Omental fat pad (tissue), 4 donors: Measurements from ENCODE around the gene CENPX. TPM values are rescaled to one million over a fixed set of nuclear protein-coding genes. Genes with fewer than 3 reads are reported as not detected.
A peak's percentile ranks its signal among the peaks of the same experiment; 100 is the strongest.

Source experiments
- ATAC-seq: fragments of 150-250 bp; one replicate; pipeline ENCODE4 v1.9.1; 2016; ENCODE audit warnings: mild to moderate bottlenecking, moderate library complexity; ENCODE audit not compliant: low FRiP score
- DNase-seq: peaks from one replicate; pipeline ENCODE4 v3.0.0-alpha.2; 2019; ENCODE audit warnings: low spot score
- CTCF ChIP-seq, 3 donors: fragments of 450-650 bp; IDR thresholded peaks; one replicate each; pipeline ENCODE4 v1.5.1; 2016 to 2017; ENCODE audit warnings: antibody characterized with exemption in 3 of 3, mild to moderate bottlenecking in 3 of 3, moderate library complexity in 2 of 3
- total RNA-seq, 4 donors: library from RNA; depleted of rRNA; stranded (reverse); fragments of >200 nt; gene quantifications; one replicate each; pipeline ENCODE4 v1.1.0, GENCODE V29; 2016

The CENPX gene
- total RNA-seq, 4 donors from 2014 or later: 41.1 to 77.2 (median 59.8) TPM

- ATAC-seq: peak; percentile 90
- peak; percentile 62 for DNase-seq
- no peak for TF ChIP-seq CTCF (IDR thresholded peaks at IDR 0.05)
Observed at GRCh38 chr17:82003411-82004381, 19.0 kb downstream of the CENPX start.

GRCh38 chr17:82001571-82002056 is 21.1 kb downstream of the CENPX start:
- DNase-seq (no peak), ATAC-seq (no peak)
- TF ChIP-seq CTCF (IDR thresholded peaks at IDR 0.05): no peak

- no peak for ATAC-seq
- no peak for DNase-seq
- TF ChIP-seq CTCF (IDR thresholded peaks at IDR 0.05): no peak
Observed at GRCh38 chr17:82000803-82001570, 21.7 kb downstream of the CENPX start.

GRCh38 chr17:81999976-82000802 is 22.5 kb downstream of the CENPX start:
- ATAC-seq (no peak), DNase-seq (no peak)
- no peak for TF ChIP-seq CTCF (IDR thresholded peaks at IDR 0.05)

GRCh38 chr17:81999587-81999975 is 23.1 kb downstream of the CENPX start:
- TF ChIP-seq CTCF (IDR thresholded peaks at IDR 0.05): no peak
- no peak for ATAC-seq
- no peak for DNase-seq

- DNase-seq (no peak), ATAC-seq (no peak)
- TF ChIP-seq CTCF (IDR thresholded peaks at IDR 0.05): no peak
Observed at GRCh38 chr17:81998691-81999438, 23.8 kb downstream of the CENPX start.
